K562 (cell line): ENCODE results near the gene BICD1.

Experiments used
- POLR2A ChIP-seq: fragments of 450-650 bp; conservative IDR thresholded peaks from 2 replicates; pipeline ENCODE4 v1.6.1; 2016
- SMARCA5 ChIP-seq: fragments of 450-650 bp; IDR thresholded peaks from 2 replicates; pipeline ENCODE4 v1.6.1; 2016
- TF ChIP-seq, protein P1 (sequence below): sonication (generic); formaldehyde crosslinking; IDR thresholded peaks from 2 replicates; pipeline ENCODE4 v1.8.0; 2022; ENCODE audit warnings: missing genetic modification reagents, mild to moderate bottlenecking, borderline replicate concordance
- TF ChIP-seq, protein P2 (sequence below): fragments of 250-450 bp; sonication (Bioruptor Pico); IDR thresholded peaks from 2 replicates; pipeline ENCODE4 v1.5.0; 2020; ENCODE audit warnings: mild to moderate bottlenecking, borderline replicate concordance
- TF ChIP-seq, protein P3 (sequence below): IDR thresholded peaks from 3 replicates; pipeline ENCODE4 v1.6.1; 2011; ENCODE audit warnings: borderline replicate concordance, mild to moderate bottlenecking, moderate library complexity; ENCODE audit not compliant: insufficient read length; ENCODE audit errors: extremely low read depth
- TF ChIP-seq, protein P4 (sequence below), 2 experiments: fragments of 450-650 bp in 1 of 2; sonication (generic) in 1 of 2; formaldehyde crosslinking in 1 of 2; IDR thresholded peaks; 2 replicates each; pipeline versions ENCODE4 v1.7.1 to v1.9.0; 2016 to 2022; ENCODE audit warnings: inconsistent platforms in 1 of 2, mild to moderate bottlenecking in 1 of 2, missing genetic modification reagents in 1 of 2

DNA sequence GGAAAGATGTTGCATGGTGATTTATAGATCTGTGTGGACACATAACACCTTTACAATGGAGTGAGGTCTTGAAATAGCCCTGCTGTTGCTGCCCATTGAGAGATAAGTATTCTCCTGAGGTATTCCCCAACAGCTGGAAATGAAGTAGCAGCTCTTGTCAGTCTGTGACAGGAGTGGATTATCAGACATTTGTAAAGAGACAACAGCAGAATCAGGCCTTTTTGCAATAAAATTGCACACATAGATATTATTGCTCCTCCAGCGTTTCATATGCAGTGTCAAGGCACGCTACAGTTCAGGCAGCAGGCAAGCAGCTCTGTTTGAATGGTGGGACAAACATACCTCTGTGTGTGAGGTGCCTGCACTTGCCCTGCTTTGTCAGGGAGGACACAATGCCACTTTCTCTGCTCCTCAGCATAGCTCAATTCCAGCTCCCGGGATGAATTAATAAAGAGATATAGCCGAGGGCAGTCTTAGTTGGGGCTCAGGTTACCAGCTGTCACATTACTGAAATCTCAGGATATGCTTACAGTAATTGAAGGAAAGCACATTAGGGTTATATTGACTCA is 49.4 kb downstream of the BICD1 start:
- TF ChIP-seq, protein P1, sequence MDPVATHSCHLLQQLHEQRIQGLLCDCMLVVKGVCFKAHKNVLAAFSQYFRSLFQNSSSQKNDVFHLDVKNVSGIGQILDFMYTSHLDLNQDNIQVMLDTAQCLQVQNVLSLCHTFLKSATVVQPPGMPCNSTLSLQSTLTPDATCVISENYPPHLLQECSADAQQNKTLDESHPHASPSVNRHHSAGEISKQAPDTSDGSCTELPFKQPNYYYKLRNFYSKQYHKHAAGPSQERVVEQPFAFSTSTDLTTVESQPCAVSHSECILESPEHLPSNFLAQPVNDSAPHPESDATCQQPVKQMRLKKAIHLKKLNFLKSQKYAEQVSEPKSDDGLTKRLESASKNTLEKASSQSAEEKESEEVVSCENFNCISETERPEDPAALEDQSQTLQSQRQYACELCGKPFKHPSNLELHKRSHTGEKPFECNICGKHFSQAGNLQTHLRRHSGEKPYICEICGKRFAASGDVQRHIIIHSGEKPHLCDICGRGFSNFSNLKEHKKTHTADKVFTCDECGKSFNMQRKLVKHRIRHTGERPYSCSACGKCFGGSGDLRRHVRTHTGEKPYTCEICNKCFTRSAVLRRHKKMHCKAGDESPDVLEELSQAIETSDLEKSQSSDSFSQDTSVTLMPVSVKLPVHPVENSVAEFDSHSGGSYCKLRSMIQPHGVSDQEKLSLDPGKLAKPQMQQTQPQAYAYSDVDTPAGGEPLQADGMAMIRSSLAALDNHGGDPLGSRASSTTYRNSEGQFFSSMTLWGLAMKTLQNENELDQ (CRISPR knock-in tag): no peak
- TF ChIP-seq, protein P2, sequence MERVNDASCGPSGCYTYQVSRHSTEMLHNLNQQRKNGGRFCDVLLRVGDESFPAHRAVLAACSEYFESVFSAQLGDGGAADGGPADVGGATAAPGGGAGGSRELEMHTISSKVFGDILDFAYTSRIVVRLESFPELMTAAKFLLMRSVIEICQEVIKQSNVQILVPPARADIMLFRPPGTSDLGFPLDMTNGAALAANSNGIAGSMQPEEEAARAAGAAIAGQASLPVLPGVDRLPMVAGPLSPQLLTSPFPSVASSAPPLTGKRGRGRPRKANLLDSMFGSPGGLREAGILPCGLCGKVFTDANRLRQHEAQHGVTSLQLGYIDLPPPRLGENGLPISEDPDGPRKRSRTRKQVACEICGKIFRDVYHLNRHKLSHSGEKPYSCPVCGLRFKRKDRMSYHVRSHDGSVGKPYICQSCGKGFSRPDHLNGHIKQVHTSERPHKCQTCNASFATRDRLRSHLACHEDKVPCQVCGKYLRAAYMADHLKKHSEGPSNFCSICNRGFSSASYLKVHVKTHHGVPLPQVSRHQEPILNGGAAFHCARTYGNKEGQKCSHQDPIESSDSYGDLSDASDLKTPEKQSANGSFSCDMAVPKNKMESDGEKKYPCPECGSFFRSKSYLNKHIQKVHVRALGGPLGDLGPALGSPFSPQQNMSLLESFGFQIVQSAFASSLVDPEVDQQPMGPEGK (CRISPR knock-in tag): no peak
- TF ChIP-seq, protein P3, sequence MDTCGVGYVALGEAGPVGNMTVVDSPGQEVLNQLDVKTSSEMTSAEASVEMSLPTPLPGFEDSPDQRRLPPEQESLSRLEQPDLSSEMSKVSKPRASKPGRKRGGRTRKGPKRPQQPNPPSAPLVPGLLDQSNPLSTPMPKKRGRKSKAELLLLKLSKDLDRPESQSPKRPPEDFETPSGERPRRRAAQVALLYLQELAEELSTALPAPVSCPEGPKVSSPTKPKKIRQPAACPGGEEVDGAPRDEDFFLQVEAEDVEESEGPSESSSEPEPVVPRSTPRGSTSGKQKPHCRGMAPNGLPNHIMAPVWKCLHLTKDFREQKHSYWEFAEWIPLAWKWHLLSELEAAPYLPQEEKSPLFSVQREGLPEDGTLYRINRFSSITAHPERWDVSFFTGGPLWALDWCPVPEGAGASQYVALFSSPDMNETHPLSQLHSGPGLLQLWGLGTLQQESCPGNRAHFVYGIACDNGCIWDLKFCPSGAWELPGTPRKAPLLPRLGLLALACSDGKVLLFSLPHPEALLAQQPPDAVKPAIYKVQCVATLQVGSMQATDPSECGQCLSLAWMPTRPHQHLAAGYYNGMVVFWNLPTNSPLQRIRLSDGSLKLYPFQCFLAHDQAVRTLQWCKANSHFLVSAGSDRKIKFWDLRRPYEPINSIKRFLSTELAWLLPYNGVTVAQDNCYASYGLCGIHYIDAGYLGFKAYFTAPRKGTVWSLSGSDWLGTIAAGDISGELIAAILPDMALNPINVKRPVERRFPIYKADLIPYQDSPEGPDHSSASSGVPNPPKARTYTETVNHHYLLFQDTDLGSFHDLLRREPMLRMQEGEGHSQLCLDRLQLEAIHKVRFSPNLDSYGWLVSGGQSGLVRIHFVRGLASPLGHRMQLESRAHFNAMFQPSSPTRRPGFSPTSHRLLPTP: no peak
- TF ChIP-seq POLR2A: no peak
- TF ChIP-seq, protein P4, sequence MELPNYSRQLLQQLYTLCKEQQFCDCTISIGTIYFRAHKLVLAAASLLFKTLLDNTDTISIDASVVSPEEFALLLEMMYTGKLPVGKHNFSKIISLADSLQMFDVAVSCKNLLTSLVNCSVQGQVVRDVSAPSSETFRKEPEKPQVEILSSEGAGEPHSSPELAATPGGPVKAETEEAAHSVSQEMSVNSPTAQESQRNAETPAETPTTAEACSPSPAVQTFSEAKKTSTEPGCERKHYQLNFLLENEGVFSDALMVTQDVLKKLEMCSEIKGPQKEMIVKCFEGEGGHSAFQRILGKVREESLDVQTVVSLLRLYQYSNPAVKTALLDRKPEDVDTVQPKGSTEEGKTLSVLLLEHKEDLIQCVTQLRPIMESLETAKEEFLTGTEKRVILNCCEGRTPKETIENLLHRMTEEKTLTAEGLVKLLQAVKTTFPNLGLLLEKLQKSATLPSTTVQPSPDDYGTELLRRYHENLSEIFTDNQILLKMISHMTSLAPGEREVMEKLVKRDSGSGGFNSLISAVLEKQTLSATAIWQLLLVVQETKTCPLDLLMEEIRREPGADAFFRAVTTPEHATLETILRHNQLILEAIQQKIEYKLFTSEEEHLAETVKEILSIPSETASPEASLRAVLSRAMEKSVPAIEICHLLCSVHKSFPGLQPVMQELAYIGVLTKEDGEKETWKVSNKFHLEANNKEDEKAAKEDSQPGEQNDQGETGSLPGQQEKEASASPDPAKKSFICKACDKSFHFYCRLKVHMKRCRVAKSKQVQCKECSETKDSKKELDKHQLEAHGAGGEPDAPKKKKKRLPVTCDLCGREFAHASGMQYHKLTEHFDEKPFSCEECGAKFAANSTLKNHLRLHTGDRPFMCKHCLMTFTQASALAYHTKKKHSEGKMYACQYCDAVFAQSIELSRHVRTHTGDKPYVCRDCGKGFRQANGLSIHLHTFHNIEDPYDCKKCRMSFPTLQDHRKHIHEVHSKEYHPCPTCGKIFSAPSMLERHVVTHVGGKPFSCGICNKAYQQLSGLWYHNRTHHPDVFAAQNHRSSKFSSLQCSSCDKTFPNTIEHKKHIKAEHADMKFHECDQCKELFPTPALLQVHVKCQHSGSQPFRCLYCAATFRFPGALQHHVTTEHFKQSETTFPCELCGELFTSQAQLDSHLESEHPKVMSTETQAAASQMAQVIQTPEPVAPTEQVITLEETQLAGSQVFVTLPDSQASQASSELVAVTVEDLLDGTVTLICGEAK (IDR thresholded peaks at IDR 0.05): no peak
- TF ChIP-seq, protein P4 (CRISPR knock-in tag; IDR thresholded peaks at IDR 0.05): no peak
- no peak for TF ChIP-seq SMARCA5
